PFSK-1 (cell line): ENCODE measurements around the gene CLMN.

Source experiments
- REST ChIP-seq, 2 experiments: IDR thresholded peaks; 2 replicates each; pipeline versions ENCODE4 v1.6.1 to v1.8.0; 2011 to 2012; ENCODE audit warnings: low read depth in 2 of 2, low read length in 2 of 2, control low read depth in 1 of 2, inconsistent platforms in 1 of 2, mild to moderate bottlenecking in 1 of 2, moderate library complexity in 1 of 2; ENCODE audit not compliant: insufficient read depth in 1 of 2
- SIN3A ChIP-seq: IDR thresholded peaks from 2 replicates; pipeline ENCODE4 v1.6.1; 2012; ENCODE audit warnings: mild to moderate bottlenecking, low read length, moderate library complexity, borderline replicate concordance; ENCODE audit not compliant: insufficient read depth

GRCh38 chr14:95315156-95315555, 4.6 kb downstream of the CLMN start:
- TF ChIP-seq REST (IDR thresholded peaks at IDR 0.05; ENCODE audit: insufficient read depth in 1 of 2, low read depth in 2 of 2, low read length in 2 of 2) (no peak), SIN3A (no peak)
